Measurements from ENCODE around the gene NLRP9.
A peak's percentile ranks its signal among the peaks of the same experiment; 100 is the strongest.

NLRP9 gene

GRCh38 chr19:55683449-55684261, 54.5 kb downstream of the NLRP9 start:
- Histone ChIP-seq H3K4me1 (ENCODE audit: control insufficient read depth, insufficient read depth, low read length) (peaks cover 92% of the 10 kb centered on the region), H3K9me3 (ENCODE audit: control insufficient read depth, low read length) (no peaks in the 10 kb centered on the region), H3K27me3 (ENCODE audit: control insufficient read depth, insufficient read depth, low read length) (no peaks in the 10 kb centered on the region), H3K9ac (ENCODE audit: low read length) (peak overlapping the region; percentile 32), H3K36me3 (ENCODE audit: control insufficient read depth, insufficient read depth, low read length) (peaks cover 41% of the 10 kb centered on the region), H3K4me3 (ENCODE audit: low read length) (peak overlapping the region; percentile 0)

GRCh38 chr19:55681131-55682092, 56.8 kb downstream of the NLRP9 start:
- Histone ChIP-seq H3K36me3 (ENCODE audit: control insufficient read depth, insufficient read depth, low read length) (peaks cover 43% of the 10 kb centered on the region), H3K4me1 (ENCODE audit: control insufficient read depth, insufficient read depth, low read length) (peaks cover 91% of the 10 kb centered on the region), H3K27me3 (ENCODE audit: control insufficient read depth, insufficient read depth, low read length) (no peaks in the 10 kb centered on the region), H3K4me3 (ENCODE audit: low read length) (no peak overlapping the region), H3K9ac (ENCODE audit: low read length) (no peak overlapping the region), H3K9me3 (ENCODE audit: control insufficient read depth, low read length) (no peaks in the 10 kb centered on the region)

- Histone ChIP-seq H3K4me3 (ENCODE audit: low read length) (no peak overlapping the region), H3K36me3 (ENCODE audit: control insufficient read depth, insufficient read depth, low read length) (peaks cover 39% of the 10 kb centered on the region), H3K9me3 (ENCODE audit: control insufficient read depth, low read length) (no peaks in the 10 kb centered on the region), H3K9ac (ENCODE audit: low read length) (no peak overlapping the region), H3K27me3 (ENCODE audit: control insufficient read depth, insufficient read depth, low read length) (no peaks in the 10 kb centered on the region), H3K4me1 (ENCODE audit: control insufficient read depth, insufficient read depth, low read length) (peaks cover 82% of the 10 kb centered on the region)
Measured at GRCh38 chr19:55680339-55681130, 57.7 kb downstream of the NLRP9 start.

- Histone ChIP-seq H3K4me1 (ENCODE audit: control insufficient read depth, insufficient read depth, low read length) (peaks cover 73% of the 10 kb centered on the region), H3K36me3 (ENCODE audit: control insufficient read depth, insufficient read depth, low read length) (peaks cover 32% of the 10 kb centered on the region), H3K27me3 (ENCODE audit: control insufficient read depth, insufficient read depth, low read length) (no peaks in the 10 kb centered on the region), H3K9me3 (ENCODE audit: control insufficient read depth, low read length) (no peaks in the 10 kb centered on the region), H3K9ac (ENCODE audit: low read length) (no peak overlapping the region), H3K4me3 (ENCODE audit: low read length) (no peak overlapping the region)
Measured at GRCh38 chr19:55679343-55680257, 58.6 kb downstream of the NLRP9 start.

GRCh38 chr19:55678121-55678671, 60.0 kb downstream of the NLRP9 start:
- Histone ChIP-seq H3K27me3 (ENCODE audit: control insufficient read depth, insufficient read depth, low read length) (no peaks in the 10 kb centered on the region), H3K9me3 (ENCODE audit: control insufficient read depth, low read length) (no peaks in the 10 kb centered on the region), H3K9ac (ENCODE audit: low read length) (no peak overlapping the region), H3K4me3 (ENCODE audit: low read length) (no peak overlapping the region), H3K4me1 (ENCODE audit: control insufficient read depth, insufficient read depth, low read length) (peaks cover 60% of the 10 kb centered on the region), H3K36me3 (ENCODE audit: control insufficient read depth, insufficient read depth, low read length) (peaks cover 32% of the 10 kb centered on the region)

GRCh38 chr19:55677572-55678028, 60.6 kb downstream of the NLRP9 start:
- Histone ChIP-seq H3K36me3 (ENCODE audit: control insufficient read depth, insufficient read depth, low read length) (peaks cover 32% of the 10 kb centered on the region), H3K4me1 (ENCODE audit: control insufficient read depth, insufficient read depth, low read length) (peaks cover 57% of the 10 kb centered on the region), H3K9ac (ENCODE audit: low read length) (peak overlapping the region; percentile 91)

GRCh38 chr19:55676889-55677505, 61.2 kb downstream of the NLRP9 start:
- Histone ChIP-seq H3K4me3 (ENCODE audit: low read length) (peak overlapping the region; percentile 16), H3K9me3 (ENCODE audit: control insufficient read depth, low read length) (no peaks in the 10 kb centered on the region), H3K4me1 (ENCODE audit: control insufficient read depth, insufficient read depth, low read length) (peaks cover 53% of the 10 kb centered on the region), H3K9ac (ENCODE audit: low read length) (peak overlapping the region; percentile 91), H3K36me3 (ENCODE audit: control insufficient read depth, insufficient read depth, low read length) (peaks cover 32% of the 10 kb centered on the region), H3K27me3 (ENCODE audit: control insufficient read depth, insufficient read depth, low read length) (no peaks in the 10 kb centered on the region)

More at GRCh38 chr19:55677572-55678028, 60.6 kb downstream of the NLRP9 start:
- H3K4me3 ChIP-seq (ENCODE audit: low read length), result no peak overlapping the region
- no peaks in the 10 kb centered on the region for H3K27me3 ChIP-seq (ENCODE audit: control insufficient read depth, insufficient read depth, low read length)
- no peaks in the 10 kb centered on the region for H3K9me3 ChIP-seq (ENCODE audit: control insufficient read depth, low read length)

GRCh38 chr19:55676383-55676782, 61.8 kb downstream of the NLRP9 start:
- Histone ChIP-seq H3K36me3 (ENCODE audit: control insufficient read depth, insufficient read depth, low read length) (peaks cover 28% of the 10 kb centered on the region), H3K27me3 (ENCODE audit: control insufficient read depth, insufficient read depth, low read length) (no peaks in the 10 kb centered on the region), H3K9ac (ENCODE audit: low read length) (peak overlapping the region; percentile 91), H3K4me1 (ENCODE audit: control insufficient read depth, insufficient read depth, low read length) (peaks cover 47% of the 10 kb centered on the region), H3K4me3 (ENCODE audit: low read length) (peak overlapping the region; percentile 96), H3K9me3 (ENCODE audit: control insufficient read depth, low read length) (no peaks in the 10 kb centered on the region)

GRCh38 chr19:55675661-55676354, 62.4 kb downstream of the NLRP9 start:
- Histone ChIP-seq H3K9me3 (ENCODE audit: control insufficient read depth, low read length) (no peaks in the 10 kb centered on the region), H3K27me3 (ENCODE audit: control insufficient read depth, insufficient read depth, low read length) (no peaks in the 10 kb centered on the region), H3K9ac (ENCODE audit: low read length) (peak overlapping the region; percentile 91), H3K4me3 (ENCODE audit: low read length) (peak overlapping the region; percentile 96), H3K4me1 (ENCODE audit: control insufficient read depth, insufficient read depth, low read length) (peaks cover 42% of the 10 kb centered on the region), H3K36me3 (ENCODE audit: control insufficient read depth, insufficient read depth, low read length) (peaks cover 23% of the 10 kb centered on the region)

Data from mucosa of stomach (tissue), 1 donor.